Peyer's patch (tissue), 4 donors: ENCODE measurements around the gene MCF2L2.

ENCODE experiments used
- CTCF ChIP-seq, 6 experiments: fragments of 450-650 bp in 4 of 6; fragments of 200-600 bp in 2 of 6; sonication (generic) in 1 of 6; IDR thresholded peaks; one replicate each; pipeline ENCODE4 v1.5.1; 2017 to 2019; ENCODE audit warnings: antibody characterized with exemption in 6 of 6, mild to moderate bottlenecking in 3 of 6, moderate library complexity in 1 of 6
- POLR2A ChIP-seq, 2 donors: fragments of 450-650 bp; IDR thresholded peaks; one replicate each; pipeline ENCODE4 v1.5.1; 2017; ENCODE audit warnings: antibody characterized with exemption in 2 of 2, mild to moderate bottlenecking in 2 of 2, moderate library complexity in 2 of 2

GRCh38 chr3:183313764-183314163 is 114.7 kb downstream of the MCF2L2 start:
- TF ChIP-seq POLR2A (IDR thresholded peaks at IDR 0.05) (no peak), CTCF (IDR thresholded peaks at IDR 0.05) (no peak)
